Measurements from ENCODE around the gene CSNK1A1L. TPM values are rescaled to one million over a fixed set of nuclear protein-coding genes. Genes with fewer than 3 reads are reported as not detected.

Gene CSNK1A1L
- total RNA-seq, 1 donor from 2014 or later: not detected

DNA sequence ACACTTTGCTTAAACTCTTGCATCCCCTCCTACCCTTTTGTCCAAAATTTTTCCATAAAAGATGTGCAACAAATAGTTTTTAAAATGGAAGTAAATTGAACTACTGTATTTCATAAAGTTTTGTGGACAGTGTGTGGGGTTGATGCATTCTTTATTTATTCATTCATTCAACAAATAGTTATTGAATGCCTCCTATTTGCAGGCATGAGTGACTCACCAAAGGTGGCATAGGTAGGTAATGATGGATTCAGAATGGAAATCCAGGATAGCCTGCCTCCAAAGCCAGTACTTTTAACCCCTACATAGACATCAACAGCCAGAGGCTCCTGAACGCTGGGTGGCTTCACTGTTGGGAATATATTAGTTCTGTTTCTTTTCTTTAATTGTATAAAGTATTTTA, 2.4 kb upstream of the CSNK1A1L start:
- no peak for DNase-seq (ENCODE audit: extremely low read depth, low read depth, low spot score)

DNA sequence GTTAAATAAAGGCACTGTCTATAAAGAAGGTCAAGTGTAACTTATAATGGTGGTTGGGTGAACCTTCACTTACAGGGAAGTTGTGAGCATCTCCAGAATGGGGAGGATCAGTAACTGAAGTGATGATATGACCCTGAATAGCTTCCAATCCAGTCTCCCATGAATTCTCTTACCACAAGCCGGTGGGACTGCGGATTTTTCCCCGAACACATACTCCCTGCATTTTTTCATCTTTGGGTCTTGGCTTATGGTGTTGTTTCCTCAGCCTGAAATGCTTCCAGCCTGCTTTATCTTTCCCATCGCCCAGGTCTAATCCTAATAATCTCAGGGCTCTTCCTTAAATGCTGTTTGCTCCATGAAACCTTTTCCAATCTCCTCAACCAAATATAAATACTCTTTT, 2.0 kb upstream of the CSNK1A1L start:
- no peak for DNase-seq (ENCODE audit: extremely low read depth, low read depth, low spot score)

- DNase-seq (ENCODE audit: extremely low read depth, low read depth, low spot score): no peak
Observed at GRCh38 chr13:37106642-37107041, 1.2 kb upstream of the CSNK1A1L start.

DNA sequence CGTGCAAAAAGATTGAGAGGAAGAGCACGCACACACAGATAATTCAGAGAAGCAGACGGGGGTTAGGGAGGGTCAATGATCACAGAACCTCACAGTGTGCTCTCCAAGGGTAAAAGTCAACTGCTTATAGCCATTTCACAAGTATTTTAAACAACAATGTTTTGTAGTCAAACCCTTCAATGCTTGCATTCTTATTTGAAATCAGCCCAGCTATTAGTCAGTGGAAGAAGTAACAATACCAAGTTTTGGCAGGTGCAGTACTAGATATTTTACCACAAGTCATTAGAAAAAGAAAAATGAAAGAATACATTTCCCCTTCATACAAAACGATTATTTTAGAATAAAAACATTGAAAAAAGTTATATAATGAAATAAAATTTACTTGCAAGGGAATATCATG, 2.6 kb downstream of the CSNK1A1L start:
- no peak for DNase-seq (ENCODE audit: extremely low read depth, low read depth, low spot score)

DNA sequence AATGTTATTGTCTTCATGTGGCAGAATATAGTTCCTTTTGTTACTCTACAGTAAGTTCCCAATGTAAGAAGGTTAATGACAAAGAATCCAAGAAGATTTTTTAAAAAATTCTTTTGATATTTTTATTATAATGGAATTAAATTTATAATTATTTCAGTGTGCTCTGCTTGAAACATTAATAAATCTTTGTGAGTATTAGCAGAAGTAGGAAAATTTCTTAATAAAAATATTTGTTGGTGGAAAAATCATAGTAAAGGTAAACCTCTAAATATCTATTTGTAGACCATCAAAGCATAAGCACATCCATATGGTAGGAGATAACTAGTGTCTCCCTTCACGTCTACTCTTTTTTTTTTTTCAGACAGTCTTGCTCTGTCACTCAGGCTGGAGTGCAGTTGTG, 4.3 kb downstream of the CSNK1A1L start:
- no peak for DNase-seq (ENCODE audit: extremely low read depth, low read depth, low spot score)

GRCh38 chr13:37100731-37101130, 4.7 kb downstream of the CSNK1A1L start:
- no peak for DNase-seq (ENCODE audit: extremely low read depth, low read depth, low spot score)

- DNase-seq (ENCODE audit: extremely low read depth, low read depth, low spot score): no peak
Observed at GRCh38 chr13:37097076-37097475, 8.4 kb downstream of the CSNK1A1L start.

- DNase-seq (ENCODE audit: extremely low read depth, low read depth, low spot score): no peak
Observed at GRCh38 chr13:37094840-37095239, 10.6 kb downstream of the CSNK1A1L start.

DNA sequence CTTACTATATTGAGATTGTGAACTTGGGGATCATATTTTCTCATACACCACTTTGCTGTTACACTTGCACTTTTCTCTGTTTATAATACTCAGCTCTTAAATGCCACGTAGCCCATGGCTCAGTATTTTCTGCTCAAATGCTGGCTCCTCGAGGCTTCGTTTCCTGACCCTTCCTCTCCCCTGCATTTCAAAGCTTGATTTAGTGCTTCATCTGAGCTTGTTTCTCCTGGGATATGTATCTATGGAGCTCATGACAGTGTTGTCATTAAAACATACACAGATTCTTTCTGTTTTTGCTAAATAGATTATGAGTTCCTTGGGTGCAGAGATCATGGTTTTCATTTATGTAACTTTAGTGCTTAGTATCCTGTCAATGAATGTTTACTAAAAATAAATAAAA, 11.4 kb downstream of the CSNK1A1L start:
- DNase-seq (ENCODE audit: extremely low read depth, low read depth, low spot score): no peak

DNA sequence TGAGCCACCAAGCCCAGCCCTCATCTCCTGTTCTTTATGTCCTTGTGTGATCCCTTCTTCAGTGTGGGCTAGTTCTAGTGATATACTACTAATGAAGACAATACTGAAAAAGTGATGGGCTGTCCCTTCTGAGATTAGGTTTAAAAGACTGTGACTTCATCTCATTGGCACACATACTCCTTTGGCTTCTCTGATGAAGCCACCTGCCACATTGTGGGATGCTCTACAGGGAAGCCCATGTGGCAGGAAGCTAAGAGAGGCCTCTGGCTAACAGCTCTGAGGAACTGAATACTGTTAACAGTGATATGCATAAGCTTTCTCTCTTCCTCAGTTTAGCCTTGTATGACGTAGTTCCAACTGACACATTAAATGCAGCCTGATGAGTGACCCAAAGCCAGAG, 13.6 kb downstream of the CSNK1A1L start:
- DNase-seq (ENCODE audit: extremely low read depth, low read depth, low spot score): no peak

- DNase-seq (ENCODE audit: extremely low read depth, low read depth, low spot score): no peak
Observed at GRCh38 chr13:37090912-37091311, 14.6 kb downstream of the CSNK1A1L start.

DNA sequence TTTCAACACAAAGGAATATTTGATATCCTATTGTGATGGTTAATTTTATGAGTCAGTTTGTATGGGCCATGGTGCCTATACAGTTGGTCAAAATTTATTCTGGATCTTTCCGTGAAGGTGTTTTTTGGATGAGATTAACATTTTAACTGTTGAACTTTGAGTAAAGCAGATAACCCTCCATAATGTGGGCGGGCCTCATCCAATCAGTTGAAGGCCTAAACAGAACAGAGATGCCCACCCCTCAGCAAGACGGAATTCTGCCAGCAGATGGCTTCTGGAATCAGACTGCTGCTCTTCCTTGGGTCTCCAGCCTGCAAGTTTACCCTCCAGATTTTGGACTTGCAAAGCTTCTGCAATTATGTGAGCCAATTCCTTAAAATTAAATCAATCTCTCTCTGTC, 16.0 kb downstream of the CSNK1A1L start:
- no peak for DNase-seq (ENCODE audit: extremely low read depth, low read depth, low spot score)

DNA sequence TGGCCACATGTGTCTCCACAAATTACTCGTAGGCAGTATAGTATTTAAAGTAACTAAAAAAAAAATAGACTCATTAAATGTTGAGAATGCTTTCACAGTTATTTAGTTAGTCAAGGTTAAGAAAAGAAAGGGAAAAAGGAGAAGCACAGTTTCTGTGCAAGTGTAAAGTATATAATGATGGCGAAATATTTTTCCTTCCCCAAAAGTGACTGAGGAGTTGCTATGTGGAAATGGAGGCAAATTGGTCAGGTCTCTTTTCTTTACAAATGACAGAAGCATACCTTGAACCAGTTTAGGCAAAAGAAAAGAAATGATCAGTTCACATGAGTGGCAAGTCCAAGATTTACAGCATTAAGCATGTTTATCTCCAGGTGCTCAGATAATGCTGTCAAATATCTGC, 18.0 kb downstream of the CSNK1A1L start:
- DNase-seq (ENCODE audit: extremely low read depth, low read depth, low spot score): no peak

DNA sequence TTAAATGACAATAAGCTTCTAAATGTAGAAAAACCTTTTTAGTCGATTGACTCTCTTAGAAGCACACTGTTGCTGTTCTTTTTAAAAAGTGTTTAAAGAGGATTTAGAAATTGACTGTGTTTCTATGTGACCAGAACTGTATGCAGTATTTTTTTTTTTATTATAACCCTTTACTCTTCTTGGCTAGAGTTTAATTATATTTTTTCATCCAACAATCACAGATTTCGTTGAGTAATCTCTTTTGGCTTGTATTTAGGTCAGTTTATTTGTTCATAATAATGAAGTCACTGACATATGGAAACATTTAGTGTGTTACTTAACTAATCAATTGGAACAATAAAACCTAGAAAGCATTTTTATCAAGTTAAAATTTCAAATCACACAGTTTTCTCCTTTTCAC, 19.9 kb downstream of the CSNK1A1L start:
- DNase-seq (ENCODE audit: extremely low read depth, low read depth, low spot score): no peak

GRCh38 chr13:37076818-37077217, 28.6 kb downstream of the CSNK1A1L start:
- no peak for DNase-seq (ENCODE audit: extremely low read depth, low read depth, low spot score)

DNA sequence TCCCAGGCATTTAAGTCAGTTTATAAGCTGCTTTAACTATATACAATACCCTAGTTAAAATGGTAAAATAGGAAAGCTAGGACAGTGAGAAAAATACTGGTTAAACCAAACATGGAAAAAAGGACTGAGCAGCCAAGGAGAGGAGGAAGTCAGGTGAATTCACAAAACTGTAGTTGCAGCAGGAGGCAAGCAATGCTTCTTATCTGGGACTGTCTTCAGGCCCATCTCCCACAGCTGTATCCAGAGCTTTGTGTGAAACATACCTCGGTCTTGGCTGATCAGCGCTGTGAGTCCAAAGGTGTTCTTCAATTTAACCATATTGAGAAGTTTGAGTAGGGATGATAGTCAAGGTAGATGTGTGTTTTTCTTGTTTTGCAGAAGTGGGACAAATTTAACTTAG, 30.3 kb downstream of the CSNK1A1L start:
- no peak for DNase-seq (ENCODE audit: extremely low read depth, low read depth, low spot score)

GRCh38 chr13:37074703-37075102, 30.8 kb downstream of the CSNK1A1L start:
- no peak for DNase-seq (ENCODE audit: extremely low read depth, low read depth, low spot score)

GRCh38 chr13:37072024-37072423, 33.4 kb downstream of the CSNK1A1L start:
- DNase-seq (ENCODE audit: extremely low read depth, low read depth, low spot score): no peak

DNA sequence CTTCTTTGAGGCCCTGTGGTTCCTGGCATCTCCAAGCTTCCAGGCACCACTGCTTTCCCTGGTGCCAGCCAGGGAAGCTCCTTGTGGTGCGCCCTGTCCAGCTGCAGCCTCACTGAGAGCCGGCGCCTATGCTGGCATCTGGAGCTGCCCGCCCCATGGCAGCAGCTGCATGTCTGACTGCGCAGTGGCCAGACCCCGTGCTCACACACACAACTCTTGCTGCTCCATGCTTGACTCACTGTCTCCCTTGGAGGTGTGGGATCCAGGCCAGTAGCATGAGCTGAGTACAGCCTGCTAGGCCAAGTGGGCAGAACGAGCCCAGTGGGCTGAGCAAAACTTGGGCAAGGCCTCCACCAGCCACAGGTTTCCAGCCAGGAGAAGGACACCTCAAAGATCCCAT, 34.5 kb downstream of the CSNK1A1L start:
- no peak for DNase-seq (ENCODE audit: extremely low read depth, low read depth, low spot score)

DNA sequence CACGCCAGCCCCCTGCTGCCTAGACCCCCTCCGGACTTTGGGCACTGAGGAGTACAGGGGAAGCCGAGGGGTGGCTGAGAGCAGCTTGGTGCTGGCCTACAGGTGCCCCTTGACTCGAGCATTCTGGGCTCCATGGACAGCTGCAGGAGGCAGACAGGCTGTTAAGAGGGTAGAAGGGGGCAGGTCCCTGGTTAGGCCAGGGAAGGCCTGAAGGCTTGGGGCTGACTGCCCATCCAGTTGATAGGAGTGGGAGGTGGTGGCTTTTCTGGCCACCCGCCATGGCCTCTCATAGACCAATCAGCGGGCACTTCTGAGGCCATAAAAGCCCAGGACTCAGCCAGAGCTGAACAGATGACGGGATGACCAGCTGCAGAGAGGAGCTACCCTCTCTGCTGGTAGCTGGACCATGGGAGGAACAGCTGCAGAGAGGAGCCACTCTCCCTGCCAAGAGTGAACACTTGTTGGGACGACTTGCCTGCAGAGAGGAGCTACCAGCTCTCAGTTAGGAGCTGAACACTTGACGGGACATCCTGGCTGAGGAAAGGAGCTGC, 35.2 kb downstream of the CSNK1A1L start:
- no peak for DNase-seq (ENCODE audit: extremely low read depth, low read depth, low spot score)

DNA sequence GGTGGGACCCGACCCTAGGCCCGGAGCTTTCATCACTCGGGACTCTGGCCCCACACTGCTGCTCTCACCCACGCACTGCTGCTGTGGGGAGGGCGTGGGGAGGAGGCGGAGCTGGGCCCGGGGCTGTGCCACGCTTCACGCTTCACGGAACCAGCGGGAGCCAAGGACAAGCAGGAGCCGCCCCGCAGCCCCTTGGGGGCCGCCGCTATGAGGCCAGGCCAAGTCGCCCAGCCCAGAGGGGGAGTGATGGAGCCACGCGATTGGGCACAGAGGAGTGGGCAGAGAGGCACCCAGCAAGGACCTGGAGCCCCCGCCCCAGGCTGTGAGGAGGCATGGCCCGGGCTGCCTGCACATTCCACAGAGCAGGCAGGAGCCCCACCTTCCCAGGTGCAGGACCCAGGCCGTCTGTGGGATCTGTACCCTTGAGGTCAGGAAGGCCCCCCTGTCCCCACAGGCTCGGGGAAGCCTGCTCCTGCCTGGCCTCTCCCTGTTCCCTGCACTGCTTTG, 35.8 kb downstream of the CSNK1A1L start:
- DNase-seq (ENCODE audit: extremely low read depth, low read depth, low spot score): no peak

DNA sequence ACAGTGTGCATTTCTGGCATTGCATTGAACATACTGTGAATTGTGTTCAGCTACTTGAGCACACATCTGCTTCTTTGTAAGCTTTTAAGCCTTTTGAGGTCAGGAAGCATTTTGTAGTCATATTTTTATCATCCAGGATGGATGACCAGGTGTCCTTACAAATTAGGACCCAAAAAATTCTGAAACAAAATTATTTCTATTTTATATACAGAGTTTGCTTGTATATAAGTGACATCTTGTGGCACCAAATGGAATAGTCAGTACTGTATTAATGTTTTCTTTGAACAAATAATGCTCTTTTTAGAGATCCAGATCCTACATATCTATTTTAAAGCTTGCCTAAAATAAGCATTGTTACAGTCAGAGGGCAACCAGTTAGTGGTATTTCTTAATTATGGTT, 36.5 kb downstream of the CSNK1A1L start:
- DNase-seq (ENCODE audit: extremely low read depth, low read depth, low spot score): no peak

- DNase-seq (ENCODE audit: extremely low read depth, low read depth, low spot score): no peak
Observed at GRCh38 chr13:37067874-37068273, 37.6 kb downstream of the CSNK1A1L start.

All from glomerular endothelial cell (primary cell).